Activated T-cell treated with anti-CD3 and anti-CD28 coated beads, Interleukin-2, amount 50 U/mL, for 72 hours (primary cell): ENCODE measurements around the gene BORA. TPM values are rescaled to one million over a fixed set of nuclear protein-coding genes. Genes with fewer than 3 reads are reported as not detected.
"Not testable (repeated sequence)": the region's sequence is repeated elsewhere in the genome, so short reads cannot be mapped to it uniquely, and the experiment has no call there.

Source experiments
- ATAC-seq, 2 donors: fragments of 150-1000 bp; cut with Tn5 transposase; replicated peaks in 1 of 2; 2 replicates each; pipeline ENCODE4 v1.10.0; 2021; ENCODE audit warnings: moderate library complexity in 2 of 2, mild to moderate bottlenecking in 1 of 2
- DNase-seq, 2 donors: peaks; one replicate each; pipeline ENCODE4 v3.0.0; 2021 to 2022; ENCODE audit warnings: mixed read lengths in 1 of 2
- H3K27ac Mint-ChIP-seq: one replicate; pipeline ENCODE4 v1.8.0; 2022; ENCODE audit warnings: mild to moderate bottlenecking, moderate library complexity, mixed read lengths
- H3K27me3 Mint-ChIP-seq: one replicate; pipeline ENCODE4 v1.8.0; 2022; ENCODE audit warnings: low read depth, mixed read lengths
- H3K36me3 Mint-ChIP-seq, 2 donors: one replicate each; pipeline ENCODE4 v1.8.0; 2022; ENCODE audit warnings: mixed read lengths in 2 of 2, mild to moderate bottlenecking in 1 of 2; ENCODE audit not compliant: insufficient read depth in 2 of 2
- H3K4me1 Mint-ChIP-seq: one replicate; pipeline ENCODE4 v1.8.0; 2022; ENCODE audit warnings: low read depth, mixed read lengths
- H3K4me3 Mint-ChIP-seq, 2 donors: one replicate each; pipeline ENCODE4 v1.8.0; 2022; ENCODE audit warnings: mild to moderate bottlenecking in 2 of 2, mixed read lengths in 2 of 2, moderate library complexity in 2 of 2
- H3K9me3 Mint-ChIP-seq, 2 donors: one replicate each; pipeline ENCODE4 v1.8.0; 2022; ENCODE audit warnings: mixed read lengths in 2 of 2
- total RNA-seq, 2 donors: library from RNA; stranded (reverse); gene quantifications; one replicate each; pipeline ENCODE4 v1.2.3, GENCODE V29; 2022

BORA gene
- 10 to 100 TPM; 26.5 to 34.0 TPM for total RNA-seq

DNA sequence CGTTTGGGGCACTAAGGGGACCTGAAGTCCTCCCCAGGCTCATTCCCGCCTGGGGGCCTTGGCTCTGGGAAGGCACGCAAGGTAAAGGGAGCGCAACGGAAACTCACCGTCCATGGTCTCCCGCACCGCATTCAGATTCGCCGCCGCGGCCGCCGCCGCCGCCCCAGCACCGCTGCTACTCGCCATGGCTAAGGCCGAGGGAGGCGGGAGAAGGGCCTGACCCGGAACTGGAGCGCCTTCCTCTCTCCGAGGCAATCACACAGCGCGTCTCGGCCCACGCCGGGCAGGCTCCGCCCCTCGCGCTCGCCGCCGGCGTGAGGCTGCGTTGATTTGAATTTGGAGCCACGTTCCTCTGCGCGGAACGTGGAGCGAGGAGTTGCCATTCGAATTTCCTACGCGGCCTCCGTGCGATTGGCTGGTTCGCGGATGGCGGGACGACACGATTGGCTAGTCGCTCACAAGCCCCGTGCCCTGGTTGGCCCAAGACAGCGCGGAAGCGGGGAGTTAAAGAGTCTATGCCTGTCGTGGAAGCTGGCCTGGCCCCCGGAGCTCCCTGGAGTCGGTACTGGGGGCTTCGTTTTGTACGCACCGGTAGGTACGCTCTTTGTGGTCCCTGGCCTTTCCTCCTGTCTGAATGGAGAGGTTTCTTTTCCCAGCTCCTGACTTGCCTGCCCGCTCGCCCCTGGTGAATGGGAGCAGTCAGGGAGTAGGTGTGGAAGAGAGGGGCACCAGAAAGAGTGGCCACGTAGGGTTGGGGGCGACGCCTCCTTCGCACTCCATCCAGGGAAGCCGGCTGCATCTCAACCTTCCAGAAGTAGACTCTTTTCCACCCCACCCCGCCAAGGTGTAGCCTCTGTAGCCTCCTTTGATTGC, at the start of gene BORA, which contains the start of gene MZT1:
Gene BORA, plus strand, starts transcription at position 507 of the 873 bp plus-strand sequence. CDS start 1,018 bp downstream, outside the sequence.
Gene MZT1, minus strand, starts transcription at position 213 of the 873 bp plus-strand sequence. Its CDS starts 27 bp downstream, at position 186.
- Mint-ChIP-seq H3K4me3 (peak within 1 kb of the TSS; percentile 91 to 96), H3K27ac (peak within 1 kb of the TSS; percentile 92), H3K9me3 (no peaks in the 10 kb centered on the region), H3K4me1 (peaks cover 38% of the 10 kb centered on the region), H3K27me3 (no peaks in the 10 kb centered on the region), H3K36me3 (peaks cover 16 to 32% of the 10 kb centered on the region in 2 donors)
- DNase-seq, result peak; percentile 95 to 96
- ATAC-seq, result peak; percentile 95

DNA sequence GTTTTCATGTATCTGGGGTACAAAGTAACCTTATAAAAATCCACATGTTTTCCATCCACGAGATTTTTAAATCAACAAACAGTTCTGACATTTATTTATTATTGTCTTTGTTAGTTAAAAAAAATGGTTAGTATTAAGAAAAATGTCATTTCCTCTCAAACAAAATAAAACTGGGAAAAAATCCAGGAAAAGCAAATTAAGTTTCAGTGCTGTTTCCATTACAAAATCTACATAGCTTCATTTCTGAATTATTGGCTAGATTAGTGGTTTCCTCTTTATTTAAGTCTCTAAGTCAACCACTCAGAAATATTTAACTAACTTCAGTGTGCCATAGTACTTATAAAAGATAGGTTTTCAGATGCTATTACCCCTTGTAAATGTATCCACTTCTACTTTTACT, 49.4 kb upstream of the BORA start:
- H3K27me3 Mint-ChIP-seq, result peaks cover 13% of the 10 kb centered on the region
- no peaks in the 10 kb centered on the region for H3K36me3 Mint-ChIP-seq
- no peaks in the 10 kb centered on the region for H3K4me1 Mint-ChIP-seq
- H3K9me3 Mint-ChIP-seq, result no peaks in the 10 kb centered on the region
- H3K27ac Mint-ChIP-seq, result no peak overlapping the region
- no peak for ATAC-seq
- no peak overlapping the region for H3K4me3 Mint-ChIP-seq
- no peak for DNase-seq

DNA sequence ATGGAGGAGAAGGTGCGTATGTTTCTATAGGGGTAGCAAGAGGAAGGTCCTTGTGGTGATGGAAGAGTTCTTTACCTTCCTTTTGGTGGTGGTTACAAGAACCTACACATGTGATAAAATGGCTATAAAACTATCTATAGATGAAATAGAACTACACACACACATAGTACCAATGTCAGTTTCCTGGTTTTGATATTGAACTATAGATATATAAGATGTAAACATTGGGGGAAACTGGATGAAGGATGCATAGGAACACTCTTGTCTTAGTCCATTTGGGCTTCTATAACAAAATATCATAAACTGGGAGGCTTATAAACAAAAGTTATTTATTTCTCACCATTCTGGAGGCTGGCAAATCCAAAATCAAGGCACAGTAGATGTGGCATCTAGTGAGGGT, 47.4 kb upstream of the BORA start:
- ATAC-seq, result no peak
- H3K27ac Mint-ChIP-seq, result no peak overlapping the region
- no peaks in the 10 kb centered on the region for H3K4me1 Mint-ChIP-seq
- no peak for DNase-seq
- H3K4me3 Mint-ChIP-seq, result no peak overlapping the region
- no peaks in the 10 kb centered on the region for H3K36me3 Mint-ChIP-seq
- peaks cover 8% of the 10 kb centered on the region for H3K27me3 Mint-ChIP-seq
- no peaks in the 10 kb centered on the region for H3K9me3 Mint-ChIP-seq

DNA sequence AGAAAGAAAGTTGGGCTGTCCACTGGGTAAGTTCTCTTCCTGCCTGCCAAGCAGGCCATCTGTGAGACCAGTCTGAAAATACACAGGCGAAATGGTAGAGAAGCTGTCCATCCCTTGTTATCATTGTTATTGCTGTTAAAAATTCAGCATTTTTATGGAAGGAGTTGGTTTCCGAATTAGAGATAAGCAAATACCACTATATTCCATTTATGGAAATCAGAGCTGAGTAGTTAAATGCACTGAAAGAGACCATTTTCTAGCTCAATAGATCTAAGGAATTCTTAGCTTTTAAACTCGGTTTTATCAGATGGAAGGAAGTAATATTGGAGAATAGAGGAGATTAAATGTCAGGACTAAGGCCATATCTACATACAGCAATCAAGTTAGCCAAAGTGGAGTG, 41.0 kb upstream of the BORA start:
- H3K4me1 Mint-ChIP-seq, result no peaks in the 10 kb centered on the region
- ATAC-seq (no peak), DNase-seq (no peak)

DNA sequence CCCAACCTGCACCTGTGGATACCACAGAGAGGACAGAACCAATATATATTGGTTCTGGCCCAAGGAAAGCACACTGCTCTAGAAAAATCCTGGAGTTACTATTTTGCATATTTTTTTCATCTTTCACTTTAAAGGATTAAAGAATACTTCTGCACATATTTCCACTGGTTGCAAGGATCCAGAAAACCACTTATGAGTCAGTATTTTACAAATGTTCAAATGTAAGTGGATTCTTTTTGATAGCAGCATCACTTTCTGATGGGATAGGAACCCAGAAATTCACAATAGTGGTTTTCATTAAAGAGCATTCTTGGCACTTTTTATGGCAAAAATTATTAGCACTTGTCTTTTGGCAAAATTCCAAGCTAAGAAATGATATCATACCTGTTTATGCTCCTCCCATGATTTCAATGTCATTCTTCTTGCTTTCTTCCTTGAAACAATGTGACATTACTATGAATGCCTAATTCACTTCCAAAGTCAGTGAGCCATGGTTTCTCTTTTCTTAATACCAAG, 38.5 kb upstream of the BORA start:
- H3K27ac Mint-ChIP-seq, result no peak overlapping the region
- no peaks in the 10 kb centered on the region for H3K4me1 Mint-ChIP-seq
- DNase-seq, result no peak
- H3K9me3 Mint-ChIP-seq, result peaks cover 0 to 3% of the 10 kb centered on the region in 2 donors
- ATAC-seq, result no peak
- H3K36me3 Mint-ChIP-seq, result no peaks in the 10 kb centered on the region
- peaks cover 18% of the 10 kb centered on the region for H3K27me3 Mint-ChIP-seq
- H3K4me3 Mint-ChIP-seq, result no peak overlapping the region

More for the DNA sequence above, 41.0 kb upstream of the BORA start:
- Mint-ChIP-seq H3K9me3 (no peaks in the 10 kb centered on the region), H3K27me3 (peaks cover 26% of the 10 kb centered on the region), H3K27ac (no peak overlapping the region), H3K4me3 (no peak overlapping the region), H3K36me3 (no peaks in the 10 kb centered on the region)

DNA sequence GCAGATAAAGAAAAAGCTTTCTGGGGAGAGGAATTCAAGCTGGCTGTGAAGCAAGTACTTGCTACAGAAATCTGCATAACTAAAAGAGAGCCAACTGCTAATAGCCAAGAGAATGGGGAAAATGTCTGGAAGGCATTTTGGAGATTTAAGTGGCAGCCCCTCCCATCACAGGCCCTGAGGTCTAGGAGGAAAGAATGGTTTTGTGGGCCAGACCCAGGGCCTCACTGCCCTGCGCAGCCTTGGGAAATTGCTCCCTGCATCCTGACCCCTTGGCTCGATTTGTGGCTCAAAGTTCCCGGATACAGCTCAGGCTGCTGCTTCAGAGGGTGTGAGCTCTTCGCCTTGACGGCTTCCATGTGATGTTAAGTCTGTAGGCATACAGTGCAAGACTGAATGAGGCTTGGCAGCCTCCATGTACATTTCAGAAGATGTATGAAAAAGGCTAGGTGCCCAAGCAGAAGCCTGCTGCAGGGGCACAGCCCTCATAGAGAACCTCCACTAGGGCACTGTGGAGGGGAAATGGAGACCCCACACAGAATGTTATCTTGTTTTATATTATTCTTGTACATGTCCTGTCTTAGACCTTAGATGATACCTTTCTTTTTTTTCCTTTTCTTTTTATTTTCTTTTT, 34.7 kb upstream of the BORA start:
- Mint-ChIP-seq H3K27ac (no peak overlapping the region), H3K36me3 (no peaks in the 10 kb centered on the region), H3K4me3 (no peak overlapping the region), H3K4me1 (no peaks in the 10 kb centered on the region), H3K9me3 (peaks cover 0 to 3% of the 10 kb centered on the region in 2 donors), H3K27me3 (peaks cover 18% of the 10 kb centered on the region)
- DNase-seq (no peak), ATAC-seq (no peak)

DNA sequence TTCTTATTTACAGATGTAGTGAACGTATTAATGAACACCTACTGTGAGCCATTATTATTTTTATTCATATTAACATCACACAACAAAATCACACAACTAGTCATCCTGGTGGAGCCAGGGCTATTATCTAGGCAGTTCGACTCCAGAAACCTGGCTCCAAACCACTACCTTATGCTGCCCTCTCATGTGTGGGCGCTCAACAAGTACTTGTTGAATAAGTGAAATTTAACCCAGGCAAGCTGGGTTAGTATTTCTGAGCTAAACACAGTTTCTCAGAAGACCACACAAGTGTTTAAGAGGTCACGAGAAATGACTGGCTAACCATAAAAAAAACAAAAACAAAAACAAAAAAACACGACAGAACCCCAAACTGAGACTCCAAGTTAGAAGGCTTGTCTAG, 33.9 kb upstream of the BORA start:
- Mint-ChIP-seq H3K4me1 (no peaks in the 10 kb centered on the region), H3K4me3 (no peak overlapping the region), H3K9me3 (peaks cover 0 to 3% of the 10 kb centered on the region in 2 donors), H3K27ac (no peak overlapping the region), H3K36me3 (no peaks in the 10 kb centered on the region), H3K27me3 (peaks cover 10% of the 10 kb centered on the region)
- no peak for DNase-seq
- no peak for ATAC-seq

DNA sequence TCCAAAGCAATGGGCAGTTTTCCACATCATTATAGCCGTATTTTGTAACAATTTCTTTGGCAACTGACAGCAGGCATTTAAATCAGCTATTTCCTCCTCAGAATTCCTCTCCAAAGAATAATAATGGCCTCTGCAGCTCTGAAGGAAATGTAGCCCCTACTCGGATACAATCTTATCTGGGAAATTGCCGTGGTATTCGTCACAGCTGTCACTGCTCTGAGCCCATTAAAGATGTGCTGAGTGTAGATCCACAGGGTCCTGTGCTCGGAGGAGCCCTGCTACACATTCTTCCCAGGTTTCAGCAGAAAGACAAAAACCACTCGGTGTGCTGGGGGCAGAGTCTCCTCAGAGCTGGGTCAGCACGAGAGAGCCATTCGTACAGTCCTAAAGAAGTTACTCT, 33.4 kb upstream of the BORA start:
- no peak overlapping the region for H3K4me3 Mint-ChIP-seq
- no peaks in the 10 kb centered on the region for H3K36me3 Mint-ChIP-seq
- no peaks in the 10 kb centered on the region for H3K4me1 Mint-ChIP-seq
- DNase-seq (no peak), ATAC-seq (no peak)
- H3K27me3 Mint-ChIP-seq, result peaks cover 10% of the 10 kb centered on the region
- peaks cover 0 to 3% of the 10 kb centered on the region in 2 donors for H3K9me3 Mint-ChIP-seq
- H3K27ac Mint-ChIP-seq, result no peak overlapping the region

DNA sequence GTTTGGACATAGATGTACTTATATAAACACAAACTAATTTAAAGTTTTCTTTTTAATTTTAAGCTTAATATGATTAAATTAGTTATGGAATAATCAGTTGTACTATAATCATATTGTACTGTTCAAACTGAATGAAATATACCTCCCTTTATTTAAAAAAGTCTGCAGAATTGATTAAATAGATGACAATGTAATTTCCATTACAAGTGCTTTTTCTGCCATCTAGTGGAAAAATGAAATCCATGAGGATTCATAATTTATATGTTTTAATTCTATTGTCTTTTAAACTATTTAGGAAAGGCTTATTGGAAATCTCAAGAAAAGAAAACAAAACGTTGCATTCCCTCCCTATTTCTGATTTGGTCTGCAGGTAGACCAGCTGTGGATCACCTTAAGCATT, 31.1 kb upstream of the BORA start:
- H3K4me3 Mint-ChIP-seq, result no peak overlapping the region
- no peaks in the 10 kb centered on the region for H3K27me3 Mint-ChIP-seq
- no peaks in the 10 kb centered on the region for H3K36me3 Mint-ChIP-seq
- DNase-seq (no peak), ATAC-seq (no peak)
- H3K4me1 Mint-ChIP-seq, result no peaks in the 10 kb centered on the region
- H3K27ac Mint-ChIP-seq, result no peak overlapping the region
- peaks cover 0 to 3% of the 10 kb centered on the region in 2 donors for H3K9me3 Mint-ChIP-seq

DNA sequence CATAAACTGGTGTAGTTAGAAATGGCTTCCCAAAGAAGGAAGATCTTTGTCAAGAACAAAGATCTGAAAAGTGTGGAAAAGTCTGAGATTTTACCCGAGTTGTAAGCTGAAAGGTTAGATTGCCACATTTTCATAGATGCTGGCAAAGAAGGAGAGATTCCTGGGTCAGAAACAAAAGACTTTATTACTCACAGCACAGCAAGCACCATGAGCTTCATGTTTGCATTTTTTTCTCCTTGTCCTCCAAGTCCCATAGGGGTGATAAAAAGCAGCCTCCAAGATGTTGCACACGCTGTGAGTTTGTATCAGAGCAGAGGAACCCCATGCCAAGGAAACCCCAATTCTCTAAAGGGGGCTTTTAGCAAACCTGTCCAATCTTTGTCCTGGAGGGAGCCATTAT, 29.6 kb upstream of the BORA start:
- Mint-ChIP-seq H3K9me3 (no peaks in the 10 kb centered on the region), H3K27me3 (no peaks in the 10 kb centered on the region), H3K27ac (no peak overlapping the region), H3K4me3 (no peak overlapping the region), H3K36me3 (no peaks in the 10 kb centered on the region), H3K4me1 (no peaks in the 10 kb centered on the region)
- DNase-seq, result no peak
- no peak for ATAC-seq

DNA sequence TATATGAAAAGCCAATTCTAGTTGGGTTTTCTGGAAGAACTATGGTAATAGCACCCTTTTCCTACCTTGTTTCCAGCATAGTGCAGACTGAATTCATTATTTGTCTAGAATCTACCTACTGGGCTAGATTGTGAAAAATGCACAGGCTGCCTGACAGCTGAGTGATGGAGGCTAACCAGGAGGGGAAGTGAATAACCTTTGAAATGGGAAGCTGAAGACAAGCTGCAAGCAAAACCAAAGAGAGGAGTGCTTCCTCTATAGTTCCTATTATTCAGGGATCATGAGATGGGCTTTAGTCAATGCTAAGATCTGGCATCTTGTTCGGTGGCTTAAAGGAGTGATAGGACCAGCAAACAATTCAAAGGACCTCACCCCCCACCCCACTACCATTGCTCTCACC, 27.2 kb upstream of the BORA start:
- no peaks in the 10 kb centered on the region for H3K27me3 Mint-ChIP-seq
- H3K9me3 Mint-ChIP-seq, result peaks cover 1 to 5% of the 10 kb centered on the region in 2 donors
- ATAC-seq (no peak), DNase-seq (no peak)
- no peak overlapping the region for H3K27ac Mint-ChIP-seq
- H3K4me3 Mint-ChIP-seq, result no peak overlapping the region
- no peaks in the 10 kb centered on the region for H3K4me1 Mint-ChIP-seq
- peaks cover 1% of the 10 kb centered on the region in 2 donors for H3K36me3 Mint-ChIP-seq

DNA sequence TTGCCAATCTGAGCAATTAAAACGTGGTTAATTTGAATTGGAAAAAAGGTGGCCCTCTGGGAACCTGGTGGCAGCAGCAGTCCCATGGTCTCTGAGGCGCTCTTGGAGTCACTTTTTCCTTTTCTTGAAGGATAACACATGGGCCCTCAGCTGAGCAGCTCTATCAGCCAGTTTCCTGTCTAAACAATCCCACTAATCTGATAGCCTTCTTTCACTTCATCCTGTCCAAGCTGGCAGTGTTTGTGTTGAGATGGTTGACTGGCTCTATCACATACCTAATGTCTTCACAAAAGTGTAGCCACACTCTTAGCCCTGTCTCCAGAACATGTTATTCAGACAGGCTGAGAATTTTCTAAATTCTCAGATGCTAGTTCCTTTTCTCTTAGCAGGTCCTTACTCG, 10.9 kb upstream of the BORA start:
- no peak for DNase-seq
- peaks cover 0 to 2% of the 10 kb centered on the region in 2 donors for H3K9me3 Mint-ChIP-seq
- H3K27ac Mint-ChIP-seq, result peak overlapping the region; percentile 42
- ATAC-seq, result no peak
- peaks cover 18% of the 10 kb centered on the region for H3K4me1 Mint-ChIP-seq
- H3K4me3 Mint-ChIP-seq, result no peak overlapping the region
- peaks cover 19 to 60% of the 10 kb centered on the region in 2 donors for H3K36me3 Mint-ChIP-seq
- no peaks in the 10 kb centered on the region for H3K27me3 Mint-ChIP-seq

DNA sequence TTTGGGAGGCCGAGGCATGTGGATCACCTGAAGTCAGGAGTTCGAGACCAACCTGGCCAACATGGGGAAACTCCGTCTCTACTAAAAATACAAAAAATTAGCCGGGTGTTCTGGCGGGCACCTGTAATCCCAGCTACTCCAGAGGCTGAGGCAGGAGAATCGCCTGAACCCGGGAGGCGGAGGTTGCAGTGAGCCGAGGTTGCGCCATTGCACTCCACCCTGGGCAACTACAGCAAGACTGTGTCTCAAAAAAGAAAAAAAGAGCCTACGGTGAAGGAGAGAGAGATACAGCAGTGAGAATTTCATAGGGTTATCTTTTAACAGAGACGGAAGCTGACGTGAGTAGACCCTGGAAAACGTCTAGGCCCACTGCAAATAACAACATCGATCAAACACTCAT, 1.5 kb upstream of the BORA start:
- Mint-ChIP-seq H3K27ac (peak overlapping the region; percentile 87), H3K4me1 (peaks cover 41% of the 10 kb centered on the region), H3K36me3 (peaks cover 15 to 30% of the 10 kb centered on the region in 2 donors), H3K4me3 (peak overlapping the region; percentile 91 to 96)
- DNase-seq, H3K9me3 Mint-ChIP-seq, H3K27me3 Mint-ChIP-seq, ATAC-seq: not testable (repeated sequence)
